ENCODE data around the gene ZNF862. TPM values are rescaled to one million over a fixed set of nuclear protein-coding genes. Genes with fewer than 3 reads are reported as not detected.
"Not testable (repeated sequence)": the region's sequence is repeated elsewhere in the genome, so short reads cannot be mapped to it uniquely, and the experiment has no call there.

Gene ZNF862
- total RNA-seq, 1 donor from 2014 or later: 15.9 TPM

DNA sequence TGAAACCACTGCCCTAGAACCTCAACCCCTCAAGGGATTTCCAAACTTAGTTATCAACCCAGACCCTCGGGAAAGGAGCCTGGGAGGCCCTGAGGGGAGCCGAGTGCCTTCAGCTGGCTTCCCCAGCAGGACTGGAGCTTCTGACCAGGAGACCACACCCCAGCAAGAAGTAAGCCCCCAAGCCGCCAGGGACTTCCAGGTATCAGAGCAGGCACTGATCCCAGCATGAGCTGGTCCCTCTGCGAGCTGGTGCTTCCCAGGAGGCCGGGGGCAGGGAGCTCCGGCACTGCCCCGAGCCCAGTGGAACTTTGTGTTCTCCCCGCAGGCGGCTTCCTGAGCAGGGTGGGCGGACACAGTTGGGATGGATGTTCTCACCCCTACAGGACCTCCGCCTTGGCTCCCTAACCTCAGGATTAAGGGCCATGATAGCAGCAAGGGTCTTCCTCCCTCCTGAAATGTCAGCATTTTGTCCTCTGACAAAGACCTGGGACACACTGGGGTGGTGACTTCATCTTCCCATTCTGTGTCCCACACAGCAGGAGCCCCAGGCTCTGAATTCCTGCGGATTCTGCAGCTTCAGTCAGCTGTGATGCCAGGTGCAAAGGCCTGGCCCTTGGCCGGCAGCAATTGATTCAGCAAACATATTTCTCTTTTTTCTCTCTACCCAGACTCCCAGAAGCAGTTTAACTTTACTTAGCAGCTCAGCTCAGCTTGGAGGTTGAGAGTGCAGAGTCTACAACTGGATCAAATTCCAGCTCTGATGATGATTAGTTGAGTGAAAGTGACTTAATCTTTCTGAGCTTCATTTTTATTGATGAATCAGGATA lies 47.2 kb downstream of the ZNF862 start:
- TF ChIP-seq, protein P1, sequence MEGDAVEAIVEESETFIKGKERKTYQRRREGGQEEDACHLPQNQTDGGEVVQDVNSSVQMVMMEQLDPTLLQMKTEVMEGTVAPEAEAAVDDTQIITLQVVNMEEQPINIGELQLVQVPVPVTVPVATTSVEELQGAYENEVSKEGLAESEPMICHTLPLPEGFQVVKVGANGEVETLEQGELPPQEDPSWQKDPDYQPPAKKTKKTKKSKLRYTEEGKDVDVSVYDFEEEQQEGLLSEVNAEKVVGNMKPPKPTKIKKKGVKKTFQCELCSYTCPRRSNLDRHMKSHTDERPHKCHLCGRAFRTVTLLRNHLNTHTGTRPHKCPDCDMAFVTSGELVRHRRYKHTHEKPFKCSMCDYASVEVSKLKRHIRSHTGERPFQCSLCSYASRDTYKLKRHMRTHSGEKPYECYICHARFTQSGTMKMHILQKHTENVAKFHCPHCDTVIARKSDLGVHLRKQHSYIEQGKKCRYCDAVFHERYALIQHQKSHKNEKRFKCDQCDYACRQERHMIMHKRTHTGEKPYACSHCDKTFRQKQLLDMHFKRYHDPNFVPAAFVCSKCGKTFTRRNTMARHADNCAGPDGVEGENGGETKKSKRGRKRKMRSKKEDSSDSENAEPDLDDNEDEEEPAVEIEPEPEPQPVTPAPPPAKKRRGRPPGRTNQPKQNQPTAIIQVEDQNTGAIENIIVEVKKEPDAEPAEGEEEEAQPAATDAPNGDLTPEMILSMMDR (IDR thresholded peaks at IDR 0.05): no peak
- H3K27me3 Mint-ChIP-seq (ENCODE audit: low read depth): no peaks in the 10 kb centered on the region
- peaks cover 35% of the 10 kb centered on the region for H3K4me1 Mint-ChIP-seq (ENCODE audit: low read depth)
- H3K36me3 Mint-ChIP-seq (ENCODE audit: low read depth): no peaks in the 10 kb centered on the region
- H3K27ac Mint-ChIP-seq (ENCODE audit: unreplicated experiment): peak overlapping the region; percentile 32
- H3K4me3 Mint-ChIP-seq (ENCODE audit: unreplicated experiment): no peak overlapping the region
- no peaks in the 10 kb centered on the region for H3K9me3 Mint-ChIP-seq (ENCODE audit: low read depth)
- DNase-seq (ENCODE audit: low spot score): no peak

DNA sequence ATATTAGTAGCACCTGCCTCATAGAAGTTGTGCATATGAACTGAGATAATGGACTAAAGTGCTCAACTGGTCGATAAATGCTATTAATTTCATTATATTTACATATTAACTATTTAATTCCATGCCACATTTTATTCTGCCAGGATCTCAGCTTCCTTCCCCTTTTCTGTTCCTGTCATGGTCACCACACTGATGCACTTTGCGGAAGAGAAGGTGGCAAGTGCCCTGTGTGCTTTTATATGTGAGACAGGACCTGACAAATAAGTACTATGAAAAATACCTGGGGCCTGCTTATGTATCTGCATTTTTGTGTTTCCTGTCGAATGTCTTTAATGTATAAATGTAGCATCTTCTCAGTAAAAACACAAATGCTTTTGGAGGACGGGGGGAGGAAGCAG lies 47.8 kb downstream of the ZNF862 start:
- Mint-ChIP-seq H3K36me3 (ENCODE audit: low read depth) (no peaks in the 10 kb centered on the region), H3K4me3 (ENCODE audit: unreplicated experiment) (no peak overlapping the region), H3K27ac (ENCODE audit: unreplicated experiment) (no peak overlapping the region), H3K9me3 (ENCODE audit: low read depth) (no peaks in the 10 kb centered on the region), H3K27me3 (ENCODE audit: low read depth) (no peaks in the 10 kb centered on the region), H3K4me1 (ENCODE audit: low read depth) (peaks cover 35% of the 10 kb centered on the region)
- TF ChIP-seq, protein P1 (IDR thresholded peaks at IDR 0.05): no peak
- no peak for DNase-seq (ENCODE audit: low spot score)

GRCh38 chr7:149887311-149887710 lies 49.1 kb downstream of the ZNF862 start:
- H3K4me3 Mint-ChIP-seq (ENCODE audit: unreplicated experiment): no peak overlapping the region
- TF ChIP-seq, protein P1 (IDR thresholded peaks at IDR 0.05): no peak
- DNase-seq (ENCODE audit: low spot score): no peak
- no peaks in the 10 kb centered on the region for H3K36me3 Mint-ChIP-seq (ENCODE audit: low read depth)
- H3K4me1 Mint-ChIP-seq (ENCODE audit: low read depth): peaks cover 35% of the 10 kb centered on the region
- H3K27me3 Mint-ChIP-seq (ENCODE audit: low read depth): no peaks in the 10 kb centered on the region
- H3K9me3 Mint-ChIP-seq (ENCODE audit: low read depth): no peaks in the 10 kb centered on the region
- no peak overlapping the region for H3K27ac Mint-ChIP-seq (ENCODE audit: unreplicated experiment)

DNA sequence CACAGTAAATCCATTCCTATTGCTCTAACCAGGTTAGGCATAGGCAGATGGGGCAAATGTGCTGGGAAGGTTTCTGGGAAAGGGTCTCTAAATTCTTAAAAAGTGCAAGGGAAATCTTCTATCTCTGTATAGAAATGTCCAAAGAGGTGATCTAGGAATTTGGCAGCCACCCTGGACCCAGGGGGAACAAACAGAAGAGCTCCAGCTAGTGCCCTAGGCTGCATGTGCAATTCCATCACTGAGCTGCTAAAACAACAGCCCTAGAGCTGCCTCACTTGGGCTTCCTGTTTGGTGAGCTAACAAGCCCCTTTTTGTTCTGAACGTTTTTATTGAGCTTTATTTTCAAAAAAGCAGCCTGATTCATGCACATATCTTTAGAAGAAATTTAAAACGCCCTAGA lies 52.5 kb downstream of the ZNF862 start:
- H3K9me3 Mint-ChIP-seq (ENCODE audit: low read depth); H3K27ac Mint-ChIP-seq (ENCODE audit: unreplicated experiment); H3K4me3 Mint-ChIP-seq (ENCODE audit: unreplicated experiment); DNase-seq (ENCODE audit: low spot score); H3K27me3 Mint-ChIP-seq (ENCODE audit: low read depth); H3K36me3 Mint-ChIP-seq (ENCODE audit: low read depth); H3K4me1 Mint-ChIP-seq (ENCODE audit: low read depth): not testable (repeated sequence)

- H3K27ac Mint-ChIP-seq (ENCODE audit: unreplicated experiment); H3K27me3 Mint-ChIP-seq (ENCODE audit: low read depth); H3K9me3 Mint-ChIP-seq (ENCODE audit: low read depth); H3K4me1 Mint-ChIP-seq (ENCODE audit: low read depth); H3K4me3 Mint-ChIP-seq (ENCODE audit: unreplicated experiment); H3K36me3 Mint-ChIP-seq (ENCODE audit: low read depth); DNase-seq (ENCODE audit: low spot score): not testable (repeated sequence)
Measured at GRCh38 chr7:149894957-149895356, 56.8 kb downstream of the ZNF862 start.

- not testable (repeated sequence) for H3K27ac Mint-ChIP-seq (ENCODE audit: unreplicated experiment); H3K9me3 Mint-ChIP-seq (ENCODE audit: low read depth); DNase-seq (ENCODE audit: low spot score); H3K36me3 Mint-ChIP-seq (ENCODE audit: low read depth); H3K4me3 Mint-ChIP-seq (ENCODE audit: unreplicated experiment); H3K27me3 Mint-ChIP-seq (ENCODE audit: low read depth)
- H3K4me1 Mint-ChIP-seq (ENCODE audit: low read depth): peaks cover 18% of the 10 kb centered on the region
Measured at GRCh38 chr7:149907776-149908376, 69.7 kb downstream of the ZNF862 start.

- not testable (repeated sequence) for H3K27ac Mint-ChIP-seq (ENCODE audit: unreplicated experiment); H3K4me3 Mint-ChIP-seq (ENCODE audit: unreplicated experiment); H3K36me3 Mint-ChIP-seq (ENCODE audit: low read depth); H3K27me3 Mint-ChIP-seq (ENCODE audit: low read depth); DNase-seq (ENCODE audit: low spot score); H3K9me3 Mint-ChIP-seq (ENCODE audit: low read depth)
- H3K4me1 Mint-ChIP-seq (ENCODE audit: low read depth): peaks cover 21% of the 10 kb centered on the region
Measured at GRCh38 chr7:149910219-149910618, 72.0 kb downstream of the ZNF862 start.

GRCh38 chr7:149912126-149912525 lies 74.0 kb downstream of the ZNF862 start:
- not testable (repeated sequence) for H3K4me3 Mint-ChIP-seq (ENCODE audit: unreplicated experiment); H3K9me3 Mint-ChIP-seq (ENCODE audit: low read depth); H3K27me3 Mint-ChIP-seq (ENCODE audit: low read depth); H3K36me3 Mint-ChIP-seq (ENCODE audit: low read depth); DNase-seq (ENCODE audit: low spot score)
- H3K4me1 Mint-ChIP-seq (ENCODE audit: low read depth): peaks cover 17% of the 10 kb centered on the region
- H3K27ac Mint-ChIP-seq (ENCODE audit: unreplicated experiment): peak overlapping the region; percentile 22
